Lung (tissue), 12 donors: ENCODE data around the gene RNASEH2A. TPM values are rescaled to one million over a fixed set of nuclear protein-coding genes. Genes with fewer than 3 reads are reported as not detected.

Experiments
- ATAC-seq: fragments of 200-7000 bp; cut with Tn5 transposase; one replicate; pipeline ENCODE4 v1.9.1; 2020; ENCODE audit warnings: moderate number of reproducible peaks; ENCODE audit not compliant: insufficient read depth, low FRiP score
- DNase-seq, 3 donors: peaks; one replicate each; pipeline ENCODE4 v3.0.0-alpha.2; 2013 to 2017
- H3K27ac ChIP-seq, 2 donors: one replicate each; pipeline ENCODE4 v1.5.1; 2013; ENCODE audit warnings: mild to moderate bottlenecking in 2 of 2, moderate library complexity in 2 of 2, control low read depth in 1 of 2, inconsistent platforms in 1 of 2, low read depth in 1 of 2, low read length in 1 of 2
- H3K27me3 ChIP-seq, 3 donors: one replicate each; pipeline ENCODE4 v1.5.1; 2013; ENCODE audit warnings: low read length in 2 of 3; ENCODE audit not compliant: control insufficient read depth in 3 of 3, insufficient read depth in 3 of 3
- H3K36me3 ChIP-seq, 4 donors: one replicate each; pipeline ENCODE4 v1.5.1; 2013; ENCODE audit warnings: low read length in 4 of 4, mild to moderate bottlenecking in 1 of 4, moderate library complexity in 1 of 4; ENCODE audit not compliant: control insufficient read depth in 4 of 4, insufficient read depth in 4 of 4
- H3K4me1 ChIP-seq, 5 donors: one replicate each; pipeline ENCODE4 v1.5.1; 2013; ENCODE audit warnings: low read length in 5 of 5, mild to moderate bottlenecking in 2 of 5, moderate library complexity in 1 of 5; ENCODE audit not compliant: control insufficient read depth in 5 of 5, insufficient read depth in 5 of 5
- H3K4me3 ChIP-seq: one replicate; pipeline ENCODE4 v1.5.1; 2013; ENCODE audit warnings: mild to moderate bottlenecking, control low read depth, moderate library complexity
- H3K9ac ChIP-seq, 2 donors: one replicate each; pipeline ENCODE4 v1.5.1; 2013; ENCODE audit warnings: low read length in 2 of 2, control low read depth in 1 of 2; ENCODE audit not compliant: insufficient read depth in 1 of 2
- H3K9me3 ChIP-seq, 4 donors: one replicate each; pipeline ENCODE4 v1.5.1; 2013; ENCODE audit warnings: low read length in 3 of 4, mild to moderate bottlenecking in 1 of 4, moderate library complexity in 1 of 4; ENCODE audit not compliant: control insufficient read depth in 4 of 4, insufficient read depth in 3 of 4
- CTCF ChIP-seq: IDR thresholded peaks from 2 replicates; pipeline ENCODE4 v1.5.1; 2012; ENCODE audit warnings: mild to moderate bottlenecking; ENCODE audit errors: control extremely low read depth, extremely low read depth
- WGBS, 2 donors: extraction: QIAGEN DNeasy Blood & Tissue Kit; methylation state at CpG; one replicate each; pipeline ENCODE4 v1.1.7; 2013; 5-methylcytosine and 5-hydroxymethylcytosine counted together
- polyA plus RNA-seq, 2 donors: library from polyadenylated mRNA; stranded (reverse); fragments of 200-250 nt; gene quantifications; one replicate each; pipeline ENCODE4 v1.2.1, GENCODE V29; 2013
- total RNA-seq, 2 donors: library from RNA; depleted of rRNA in 1 of 2; stranded (reverse); fragments of >200 nt in 1 of 2; gene quantifications; one replicate each; pipeline ENCODE4 v1.2.1, GENCODE V29; 2014 to 2021
- donor health status: control.
- donor health status: control.
- donor health status: Bipolar disorder and iron deficiency.
- donor health status: healthy.
- donor health status: DM: yes; HTN: yes; CAD: no.

Gene RNASEH2A
- total and polyA plus RNA-seq, 4 donors: 7.3 to 16.1 (median 9.3) TPM

GRCh38 chr19:12793290-12794195 is 12.8 kb upstream of the RNASEH2A start:
- peak; percentile 32 for ATAC-seq
- H3K36me3 ChIP-seq: peaks cover 0 to 4% (median 0%) of the 10 kb centered on the region in 4 donors
- H3K27me3 ChIP-seq: no peaks in the 10 kb centered on the region
- peaks cover 0 to 46% (median 14%) of the 10 kb centered on the region in 5 donors for H3K4me1 ChIP-seq
- WGBS, 2 donors: 0 to 1% methylated on average over 51 to 81 of the region's 81 CpGs
- TF ChIP-seq CTCF: no peak
- DNase-seq: peak; percentile 95 to 96 (median 96)
- peak overlapping the region; percentile 63 to 71 for H3K9ac ChIP-seq
- peak overlapping the region; percentile 98 to 100 for H3K27ac ChIP-seq
- H3K4me3 ChIP-seq: peak overlapping the region; percentile 69
- no peaks in the 10 kb centered on the region for H3K9me3 ChIP-seq

GRCh38 chr19:12794196-12794941 is 12.0 kb upstream of the RNASEH2A start:
- Histone ChIP-seq H3K9ac (no peak overlapping the region), H3K27ac (peak overlapping the region; percentile 98 to 100), H3K4me1 (peaks cover 0 to 37% (median 8%) of the 10 kb centered on the region in 5 donors), H3K27me3 (no peaks in the 10 kb centered on the region), H3K36me3 (peaks cover 0 to 4% (median 3%) of the 10 kb centered on the region in 4 donors), H3K9me3 (no peaks in the 10 kb centered on the region), H3K4me3 (peak overlapping the region; percentile 25)
- DNase-seq (no peak), ATAC-seq (no peak)
- no peak for TF ChIP-seq CTCF
- WGBS, 2 donors: 64 to 65% methylated on average over 7 of the region's 7 CpGs

- Histone ChIP-seq H3K9me3 (no peaks in the 10 kb centered on the region), H3K27ac (peak overlapping the region in 1 of 2 donors; percentile 27), H3K9ac (no peak overlapping the region), H3K4me3 (no peak overlapping the region), H3K27me3 (no peaks in the 10 kb centered on the region), H3K4me1 (peaks cover 0 to 36% (median 8%) of the 10 kb centered on the region in 5 donors), H3K36me3 (peaks cover 0 to 9% (median 6%) of the 10 kb centered on the region in 4 donors)
- ATAC-seq: no peak
- WGBS, 2 donors: 93 to 95% methylated on average over 9 of the region's 9 CpGs
- TF ChIP-seq CTCF: no peak
- DNase-seq: no peak
Observed at GRCh38 chr19:12794971-12795381, 11.4 kb upstream of the RNASEH2A start.
